A549 (cell line): ENCODE measurements around the gene SRGAP3. TPM values are rescaled to one million over a fixed set of nuclear protein-coding genes. Genes with fewer than 3 reads are reported as not detected.

Source experiments
- ATAC-seq, 2 experiments: fragments of 200-7000 bp in 1 of 2; fragments of >200 bp in 1 of 2; cut with Nextera tagmentation in 1 of 2; cut with Tn5 transposase in 1 of 2; 3 replicates each; pipeline versions ENCODE4 v1.8.0 to v1.9.1; 2018 to 2020; ENCODE audit warnings: mild to moderate bottlenecking in 1 of 2, moderate library complexity in 1 of 2
- CTCF ChIA-PET: fragments of 300-600 bp; sonication (Branson Sonifier 250); formaldehyde crosslinking; extraction: SDS; loops from one replicate; lab custom pipeline; 2021; ENCODE audit warnings: antibody characterized with exemption, inconsistent platforms; lab: Yijun Ruan, JAX
- POLR2A ChIA-PET: fragments of 350-600 bp; formaldehyde crosslinking; extraction: SDS; loops from one replicate; lab custom pipeline; 2021; ENCODE audit warnings: antibody characterized with exemption, inconsistent platforms; lab: Yijun Ruan, JAX
- DNase-seq, 2 experiments: peaks; one replicate each; pipeline versions ENCODE4 v3.0.0 to v3.0.0-alpha.2; 2011 to 2016; ENCODE audit warnings: low read depth in 1 of 2, low spot score in 1 of 2
- FAIRE-seq: peaks from 2 replicates; lab custom pipeline; 2011; peaks lifted over from hg19 to GRCh38; lab: Jason Lieb, UNC
- H3K27ac ChIP-seq, 2 experiments: fragments of >200 bp; sonication (Bioruptor Twin); formaldehyde crosslinking; 3 replicates each; pipeline ENCODE4 v1.5.1; 2016 to 2017
- H3K4me1 ChIP-seq: fragments of >200 bp; sonication (Bioruptor Twin); formaldehyde crosslinking; 3 replicates; pipeline ENCODE4 v1.6.1; 2016
- H3K4me2 ChIP-seq: fragments of >200 bp; sonication (Bioruptor Twin); formaldehyde crosslinking; 3 replicates; pipeline ENCODE4 v1.6.1; 2016
- H3K4me3 ChIP-seq: fragments of >200 bp; sonication (Bioruptor Twin); formaldehyde crosslinking; 3 replicates; pipeline ENCODE4 v1.5.1; 2016
- H3K9me3 ChIP-seq: fragments of >200 bp; sonication (Bioruptor Twin); formaldehyde crosslinking; 3 replicates; pipeline ENCODE4 v1.6.1; 2016
- ATOH8 ChIP-seq: fragments of 250-450 bp; sonication (Bioruptor Pico); IDR thresholded peaks from 2 replicates; pipeline ENCODE4 v1.5.0; 2020; ENCODE audit warnings: low read depth, mild to moderate bottlenecking, moderate library complexity
- CBX8 ChIP-seq: fragments of 200-600 bp; sonication (generic); IDR thresholded peaks from 2 replicates; pipeline ENCODE4 v1.6.1; 2016
- CEBPB ChIP-seq, 2 experiments: fragments of >200 bp in 1 of 2; sonication (Bioruptor Twin) in 1 of 2; formaldehyde crosslinking in 1 of 2; IDR thresholded peaks; 2 replicates each; pipeline ENCODE4 v1.6.1; 2012 to 2016
- CHD2 ChIP-seq: fragments of 150-350 bp; IDR thresholded peaks from 2 replicates; pipeline ENCODE4 v1.6.1; 2014; ENCODE audit warnings: low read length; ENCODE audit not compliant: partially characterized antibody
- E2F6 ChIP-seq: IDR thresholded peaks from 2 replicates; pipeline ENCODE4 v1.6.1; 2012; ENCODE audit warnings: low read depth, borderline replicate concordance
- EHF ChIP-seq: fragments of 250-450 bp; sonication (Bioruptor Pico); IDR thresholded peaks from 2 replicates; pipeline ENCODE4 v1.5.0; 2020; ENCODE audit warnings: mild to moderate bottlenecking
- EP300 ChIP-seq, 2 experiments: fragments of >200 bp; sonication (Bioruptor Twin); formaldehyde crosslinking; IDR thresholded peaks; 2 replicates in 1 of 2; 3 replicates in 1 of 2; pipeline ENCODE4 v1.6.1; 2016 to 2017
- FOSL2 ChIP-seq, 2 experiments: fragments of 450-650 bp in 1 of 2; fragments of >200 bp in 1 of 2; sonication (Bioruptor Twin) in 1 of 2; formaldehyde crosslinking; IDR thresholded peaks; 2 replicates each; pipeline versions ENCODE4 v1.5.0 to v1.6.1; 2016 to 2020; ENCODE audit warnings: mild to moderate bottlenecking in 1 of 2, moderate library complexity in 1 of 2
- FOXS1 ChIP-seq: fragments of 250-450 bp; sonication (Bioruptor Pico); IDR thresholded peaks from 2 replicates; pipeline ENCODE4 v1.5.0; 2020; ENCODE audit warnings: mild to moderate bottlenecking, moderate library complexity
- GATA3 ChIP-seq: IDR thresholded peaks from 2 replicates; pipeline ENCODE4 v1.6.1; 2012; ENCODE audit warnings: borderline replicate concordance
- HDAC2 ChIP-seq: fragments of 200-600 bp; sonication (generic); IDR thresholded peaks from 2 replicates; pipeline ENCODE4 v1.6.1; 2016
- HES2 ChIP-seq: fragments of >200 bp; sonication (Bioruptor Twin); formaldehyde crosslinking; IDR thresholded peaks from 2 replicates; pipeline ENCODE4 v1.6.1; 2016
- HOXA7 ChIP-seq: fragments of 250-450 bp; sonication (Bioruptor Pico); IDR thresholded peaks from 2 replicates; pipeline ENCODE4 v1.5.0; 2020; ENCODE audit warnings: mild to moderate bottlenecking, moderate library complexity
- HOXB13 ChIP-seq: fragments of 250-450 bp; sonication (Bioruptor Pico); IDR thresholded peaks from 2 replicates; pipeline ENCODE4 v1.5.0; 2020; ENCODE audit warnings: low read depth, mild to moderate bottlenecking, moderate library complexity
- JUN ChIP-seq, 2 experiments: fragments of >200 bp; sonication (Bioruptor Twin); formaldehyde crosslinking; IDR thresholded peaks; 2 replicates in 1 of 2; 3 replicates in 1 of 2; pipeline ENCODE4 v1.6.1; 2016 to 2017
- JUNB ChIP-seq: fragments of >200 bp; sonication (Bioruptor Twin); formaldehyde crosslinking; IDR thresholded peaks from 2 replicates; pipeline ENCODE4 v1.6.1; 2016
- MAFK ChIP-seq: fragments of 450-650 bp; IDR thresholded peaks from 2 replicates; pipeline ENCODE4 v1.6.1; 2014; ENCODE audit not compliant: partially characterized antibody
- MYC ChIP-seq: IDR thresholded peaks from 2 replicates; pipeline ENCODE4 v1.6.1; 2012; ENCODE audit warnings: mild to moderate bottlenecking, inconsistent platforms, low read length, improper control_type of control experiment, borderline replicate concordance
- NR3C1 ChIP-seq: fragments of >200 bp; sonication (Bioruptor Twin); formaldehyde crosslinking; IDR thresholded peaks from 3 replicates; pipeline ENCODE4 v1.6.1; 2017
- POLR2A ChIP-seq: IDR thresholded peaks from 2 replicates; pipeline ENCODE4 v1.6.1; 2012; ENCODE audit warnings: mild to moderate bottlenecking, low read length
- POLR2AphosphoS2 ChIP-seq: conservative IDR thresholded peaks from 2 replicates; pipeline ENCODE4 v1.6.1; 2012; ENCODE audit warnings: low read length, improper control_type of control experiment, inconsistent platforms
- RNF2 ChIP-seq: fragments of 200-600 bp; sonication (generic); IDR thresholded peaks from 2 replicates; pipeline ENCODE4 v1.6.1; 2016; ENCODE audit warnings: low read depth, mild to moderate bottlenecking, antibody characterized with exemption, moderate library complexity, borderline replicate concordance
- TP53 ChIP-seq: fragments of 250-450 bp; sonication (Bioruptor Pico); IDR thresholded peaks from 2 replicates; pipeline ENCODE4 v1.5.0; 2021; ENCODE audit warnings: mild to moderate bottlenecking, moderate library complexity
- ZFP36 ChIP-seq: fragments of 450-650 bp; IDR thresholded peaks from 2 replicates; pipeline ENCODE4 v1.6.1; 2014; ENCODE audit warnings: borderline replicate concordance; ENCODE audit not compliant: partially characterized antibody
- ZSCAN20 ChIP-seq: fragments of 250-450 bp; sonication (Bioruptor Pico); IDR thresholded peaks from 2 replicates; pipeline ENCODE4 v1.8.0; 2022; ENCODE audit warnings: mild to moderate bottlenecking, moderate library complexity
- WGBS: methylation state at CpG from one replicate; pipeline ENCODE4 v1.1.6; 2017; ENCODE audit errors: missing lambda C conversion rate; 5-methylcytosine and 5-hydroxymethylcytosine counted together
- polyA plus RNA-seq, 4 experiments: library from polyadenylated mRNA; depleted of rRNA in 3 of 4; stranded (reverse); fragments of >200 nt; fragmentation: RNase III in 1 of 4; extraction: RNeasy Plus Mini Kit Qiagen cat#74134 plus additional on column Dnase treatment in 1 of 4; gene quantifications; 2 replicates in 3 of 4; 3 replicates in 1 of 4; pipeline ENCODE4 v1.2.3, GENCODE V29; 2011 to 2017
- TF ChIP-seq, protein P1 (sequence below): fragments of 450-650 bp; IDR thresholded peaks from 2 replicates; pipeline ENCODE4 v1.6.1; 2014; ENCODE audit warnings: antibody characterized with exemption
- TF ChIP-seq, protein P2 (sequence below): fragments of >200 bp; sonication (Bioruptor Twin); formaldehyde crosslinking; IDR thresholded peaks from 3 replicates; pipeline ENCODE4 v1.6.1; 2016

The SRGAP3 gene
- polyA plus RNA-seq, 2 of the 4 experiments (the other 2 are of a cell fraction) = 1.6 to 2.5 TPM

DNA sequence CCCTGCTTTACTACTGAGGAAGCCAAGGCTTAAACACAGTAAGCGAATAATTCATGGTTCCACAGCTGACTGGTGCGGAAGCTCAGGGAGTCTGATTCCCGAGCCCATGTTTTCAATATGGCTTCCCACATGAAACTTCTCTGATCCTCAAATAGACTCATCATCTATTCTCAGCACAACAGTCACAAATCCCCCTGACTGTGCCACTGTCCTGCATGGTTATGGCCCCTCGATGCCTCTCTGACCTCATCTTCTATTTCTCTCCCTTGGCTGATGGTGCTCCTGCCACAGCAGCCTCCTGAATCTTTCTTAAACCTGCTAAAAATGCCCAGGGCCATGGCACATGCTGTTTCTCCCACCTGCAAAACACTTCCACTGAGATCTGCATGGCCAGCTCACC is 43.2 kb downstream of the SRGAP3 start:
- 64% methylated on average over 4 of the region's 4 CpGs for WGBS
- ChIA-PET CTCF (no interaction called here), POLR2A (no interaction called here)
- DNase-seq (no peak), FAIRE-seq (no peak), ATAC-seq (no peak)
- Histone ChIP-seq H3K4me3 (no peak overlapping the region), H3K4me2 (no peak overlapping the region), H3K4me1 (no peaks in the 10 kb centered on the region), H3K27ac (no peak overlapping the region), H3K9me3 (no peaks in the 10 kb centered on the region)
- TF ChIP-seq GATA3 (no peak), MAFK (no peak), ZFP36 (no peak), FOSL2 (IDR thresholded peaks at IDR 0.05) (no peak), FOSL2 (CRISPR knock-in tag; IDR thresholded peaks at IDR 0.05) (no peak), HDAC2 (no peak), HOXB13 (CRISPR knock-in tag) (no peak), ZSCAN20 (CRISPR knock-in tag) (no peak), RNF2 (no peak), POLR2AphosphoS2 (no peak), HOXA7 (CRISPR knock-in tag) (no peak), MYC (no peak), HES2 (no peak), JUNB (no peak), TP53 (CRISPR knock-in tag) (no peak), POLR2A (no peak), CBX8 (no peak), EP300 (IDR thresholded peaks at IDR 0.05) (no peak), CHD2 (no peak)
- TF ChIP-seq, protein P1, sequence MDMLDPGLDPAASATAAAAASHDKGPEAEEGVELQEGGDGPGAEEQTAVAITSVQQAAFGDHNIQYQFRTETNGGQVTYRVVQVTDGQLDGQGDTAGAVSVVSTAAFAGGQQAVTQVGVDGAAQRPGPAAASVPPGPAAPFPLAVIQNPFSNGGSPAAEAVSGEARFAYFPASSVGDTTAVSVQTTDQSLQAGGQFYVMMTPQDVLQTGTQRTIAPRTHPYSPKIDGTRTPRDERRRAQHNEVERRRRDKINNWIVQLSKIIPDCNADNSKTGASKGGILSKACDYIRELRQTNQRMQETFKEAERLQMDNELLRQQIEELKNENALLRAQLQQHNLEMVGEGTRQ = no peak
- TF ChIP-seq, protein P2, sequence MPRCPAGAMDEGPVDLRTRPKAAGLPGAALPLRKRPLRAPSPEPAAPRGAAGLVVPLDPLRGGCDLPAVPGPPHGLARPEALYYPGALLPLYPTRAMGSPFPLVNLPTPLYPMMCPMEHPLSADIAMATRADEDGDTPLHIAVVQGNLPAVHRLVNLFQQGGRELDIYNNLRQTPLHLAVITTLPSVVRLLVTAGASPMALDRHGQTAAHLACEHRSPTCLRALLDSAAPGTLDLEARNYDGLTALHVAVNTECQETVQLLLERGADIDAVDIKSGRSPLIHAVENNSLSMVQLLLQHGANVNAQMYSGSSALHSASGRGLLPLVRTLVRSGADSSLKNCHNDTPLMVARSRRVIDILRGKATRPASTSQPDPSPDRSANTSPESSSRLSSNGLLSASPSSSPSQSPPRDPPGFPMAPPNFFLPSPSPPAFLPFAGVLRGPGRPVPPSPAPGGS = no peak

DNA sequence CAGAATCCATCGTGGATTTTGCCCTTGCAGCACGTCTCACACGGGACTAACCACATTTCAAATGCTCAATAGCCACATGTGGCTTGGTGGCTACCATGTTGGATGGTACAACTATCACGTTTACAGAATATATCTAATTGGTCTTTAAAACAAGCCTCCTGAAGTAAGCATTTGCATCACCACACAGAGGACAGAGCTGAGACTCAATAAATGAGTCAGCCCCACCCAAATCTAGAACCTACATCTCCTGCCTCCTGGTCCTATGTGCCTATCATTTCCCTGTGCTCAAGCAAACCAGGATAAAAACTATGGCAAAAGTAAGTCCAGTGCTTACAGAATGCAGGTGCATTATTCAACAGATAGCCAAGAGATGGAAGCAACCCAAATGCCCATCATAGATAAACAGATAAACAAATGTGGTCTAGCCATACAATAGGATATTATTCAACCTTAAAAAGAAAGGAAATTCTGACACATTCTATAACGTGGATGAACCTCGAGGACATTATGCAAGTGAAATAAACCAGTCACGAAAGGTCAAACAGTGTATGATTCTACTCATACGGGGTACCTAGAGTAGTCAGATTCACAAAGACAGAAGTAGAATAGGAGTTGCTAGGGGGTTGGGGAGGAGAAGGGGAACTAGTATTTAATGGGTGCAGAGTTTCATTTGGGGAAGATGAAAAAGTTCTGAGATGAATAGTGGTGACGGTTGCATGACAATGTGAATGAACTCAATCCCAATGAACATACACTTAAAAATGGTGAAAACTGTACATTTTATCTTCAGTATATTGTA is 43.9 kb downstream of the SRGAP3 start:
- H3K4me3 ChIP-seq = no peak overlapping the region
- FAIRE-seq (no peak), DNase-seq (no peak), ATAC-seq (no peak)
- 72% methylated on average over 9 of the region's 9 CpGs for WGBS
- no peaks in the 10 kb centered on the region for H3K4me1 ChIP-seq
- POLR2A ChIA-PET = no interaction called here
- CTCF ChIA-PET = no interaction called here
- no peak overlapping the region for H3K4me2 ChIP-seq
- H3K27ac ChIP-seq = no peak overlapping the region
- TF ChIP-seq JUNB (no peak), CHD2 (no peak), MYC (no peak), FOSL2 (IDR thresholded peaks at IDR 0.05) (no peak), FOSL2 (CRISPR knock-in tag; IDR thresholded peaks at IDR 0.05) (no peak), CEBPB (IDR thresholded peaks at IDR 0.05) (no peak)
- no peaks in the 10 kb centered on the region for H3K9me3 ChIP-seq

- FAIRE-seq (no peak), DNase-seq (no peak), ATAC-seq (no peak)
- 78% methylated on average over 17 of the region's 17 CpGs for WGBS
- ChIA-PET POLR2A (no interaction called here), CTCF (interaction anchor here (1.0 to 3.3 kb wide), 2 partner anchors 7 to 52 kb away, joined by 3 to 10 read pairs; no protein-coding TSS in a partner anchor)
- Histone ChIP-seq H3K9me3 (no peaks in the 10 kb centered on the region), H3K27ac (no peak overlapping the region), H3K4me1 (no peaks in the 10 kb centered on the region), H3K4me3 (no peak overlapping the region), H3K4me2 (no peak overlapping the region)
- TF ChIP-seq HOXB13 (CRISPR knock-in tag) (no peak), EHF (CRISPR knock-in tag) (no peak), HOXA7 (CRISPR knock-in tag) (no peak), FOSL2 (IDR thresholded peaks at IDR 0.05) (no peak), FOSL2 (CRISPR knock-in tag; IDR thresholded peaks at IDR 0.05) (no peak), FOXS1 (CRISPR knock-in tag) (no peak), MYC (no peak), JUN (IDR thresholded peaks at IDR 0.05) (no peak), E2F6 (no peak), ATOH8 (CRISPR knock-in tag) (no peak), NR3C1 (no peak)
- TF ChIP-seq, protein P1 = no peak
Measured at GRCh38 chr3:9204253-9204992, 45.0 kb downstream of the SRGAP3 start.
